Epithelial cell of esophagus (primary cell): Measurements from ENCODE around the gene HSPB9.

Experiments used
- DNase-seq: peaks from one replicate; pipeline ENCODE4 v3.0.0; 2010; ENCODE audit warnings: low read depth
- H3K4me3 ChIP-seq: 2 replicates; pipeline ENCODE4 v1.5.1; 2011; ENCODE audit warnings: mild to moderate bottlenecking, low read length, control low read depth
- CTCF ChIP-seq: IDR thresholded peaks from 2 replicates; pipeline ENCODE4 v1.5.1; 2011; ENCODE audit warnings: low read depth, mild to moderate bottlenecking, low read length, control low read depth, inconsistent platforms; ENCODE audit not compliant: insufficient read depth; ENCODE audit errors: missing control alignments

The HSPB9 gene

DNA sequence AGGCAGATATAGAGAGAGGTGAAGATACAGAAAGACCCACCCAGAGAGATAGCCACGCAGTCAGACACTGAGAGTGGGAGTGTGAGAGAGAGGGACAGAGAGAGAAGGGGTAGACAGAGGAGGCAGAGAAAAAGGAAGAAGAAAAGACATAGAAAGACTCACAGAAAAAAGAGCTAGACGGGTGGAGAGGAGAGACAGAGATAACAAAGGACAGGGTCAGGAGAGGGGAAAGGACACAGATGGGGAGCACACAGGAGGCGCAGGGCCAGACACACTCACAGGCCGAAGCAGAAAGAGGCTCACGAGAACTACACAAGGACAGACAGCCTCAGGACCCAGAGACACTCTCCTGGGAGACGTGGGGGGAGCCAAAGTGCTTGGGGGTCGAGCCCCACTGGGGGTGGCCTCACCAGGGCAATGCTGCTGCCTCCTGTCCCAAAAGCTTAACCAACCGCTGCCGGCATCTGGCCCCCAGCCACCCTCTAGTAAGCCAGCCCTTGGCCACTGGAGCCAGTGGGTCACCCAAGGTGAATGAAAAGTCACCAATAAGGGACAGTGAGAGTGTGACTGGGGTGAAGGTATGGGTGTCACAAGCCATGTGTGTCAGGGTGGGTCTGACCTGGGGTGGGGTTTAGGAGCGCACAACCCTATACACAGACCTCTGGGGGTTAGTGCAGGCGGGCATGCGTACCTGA, 28.1 kb upstream of the HSPB9 start:
- no peak overlapping the region for H3K4me3 ChIP-seq
- TF ChIP-seq CTCF: no peak
- no peak for DNase-seq

- no peak overlapping the region for H3K4me3 ChIP-seq
- TF ChIP-seq CTCF: no peak
Measured at GRCh38 chr17:42096360-42097111, 26.1 kb upstream of the HSPB9 start.

DNA sequence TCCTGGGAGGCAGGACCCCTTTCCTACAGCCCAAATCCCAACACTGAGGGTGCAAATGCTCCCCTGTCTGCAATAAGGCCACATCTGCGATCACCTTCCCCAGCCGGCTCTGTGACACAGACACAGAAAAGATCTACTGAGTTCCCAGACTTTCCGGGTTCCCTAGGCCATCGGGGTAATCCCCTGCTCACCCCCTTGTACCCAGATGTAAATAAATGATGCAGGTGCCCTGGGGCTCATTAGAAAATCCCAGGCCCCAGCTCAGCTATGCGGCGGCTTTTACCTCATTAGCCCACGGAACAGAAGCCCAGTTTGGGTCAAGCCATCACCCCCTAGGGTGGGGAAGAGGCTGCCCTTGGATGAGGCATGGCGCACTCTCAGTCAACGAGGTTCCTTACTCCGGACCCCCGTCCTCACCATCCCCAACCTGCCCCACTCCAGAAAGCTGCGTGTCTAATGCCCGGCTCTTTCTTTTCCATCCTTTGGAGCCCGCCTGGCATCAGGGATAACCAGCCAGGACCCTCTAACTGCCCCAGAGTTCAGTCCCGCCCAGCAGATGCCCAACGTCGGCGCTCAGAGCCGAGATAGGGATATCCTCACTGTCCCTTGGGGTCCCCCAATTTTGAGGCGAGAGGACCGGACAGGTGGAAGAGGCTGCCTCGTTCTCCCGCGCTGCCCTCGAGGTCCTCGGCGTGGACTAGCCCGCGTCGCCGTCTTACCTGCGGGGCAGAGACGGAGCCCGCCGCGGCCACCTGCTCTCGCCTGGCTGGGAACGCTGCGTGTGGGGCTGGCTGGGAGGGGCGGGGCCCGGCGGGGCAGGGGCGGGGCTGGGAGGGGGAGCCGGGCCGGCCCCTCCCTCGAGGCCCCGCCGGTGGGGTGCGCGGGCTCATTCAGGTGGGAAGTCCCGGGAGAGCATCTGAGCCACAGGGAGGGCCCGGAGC, 24.6 kb upstream of the HSPB9 start, which contains the start of gene ZNF385C:
ZNF385C (minus strand) TSS at position 783 of the 941 bp plus-strand sequence. CDS start 35,417 bp downstream, outside the sequence.
- TF ChIP-seq CTCF: no peak
- H3K4me3 ChIP-seq: no peak within 1 kb of the TSS
- DNase-seq: no peak

More at GRCh38 chr17:42096360-42097111, 26.1 kb upstream of the HSPB9 start:
- DNase-seq: no peak

DNA sequence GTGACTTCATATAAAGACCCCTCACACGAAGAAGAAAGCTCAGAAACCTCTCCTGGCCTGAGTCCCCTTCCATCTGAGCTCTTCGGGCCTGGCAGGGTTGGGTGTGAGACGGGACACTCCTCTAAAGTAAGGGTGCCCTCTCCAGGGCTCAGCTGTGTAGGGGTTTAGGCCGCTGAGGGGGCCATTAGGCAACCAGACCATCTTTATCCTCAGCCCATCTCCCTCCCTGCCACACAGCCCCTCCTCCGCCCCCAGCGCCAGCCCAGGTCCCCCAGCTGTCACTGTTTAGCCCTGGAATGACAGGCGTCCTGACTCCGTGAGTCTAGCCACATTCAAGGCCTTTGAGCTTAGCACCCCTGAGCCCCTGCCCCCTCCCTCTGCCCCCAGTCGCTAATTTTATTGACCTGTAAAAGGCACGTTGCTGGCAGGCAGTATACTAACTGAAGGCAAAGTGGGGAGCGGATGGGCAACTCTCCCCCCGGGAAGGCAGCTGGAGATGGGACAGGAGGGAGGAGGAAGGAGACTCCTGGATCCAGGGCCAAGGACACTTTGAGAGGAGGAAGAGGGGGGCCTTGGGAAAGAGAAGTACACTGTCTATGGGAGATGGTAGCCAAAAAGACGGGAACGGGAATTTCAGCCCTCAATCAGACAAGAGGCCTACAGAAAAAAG, 23.7 kb upstream of the HSPB9 start:
- no peak overlapping the region for H3K4me3 ChIP-seq
- no peak for TF ChIP-seq CTCF
- no peak for DNase-seq

- peak; percentile 75 for TF ChIP-seq CTCF
- peak; percentile 67 for DNase-seq
Measured at GRCh38 chr17:42101513-42102292, 20.9 kb upstream of the HSPB9 start.

More at GRCh38 chr17:42101513-42102292, 20.9 kb upstream of the HSPB9 start:
- no peak overlapping the region for H3K4me3 ChIP-seq
